Chondrocyte (in vitro differentiated cells): ENCODE data around the gene NARF. TPM values are rescaled to one million over a fixed set of nuclear protein-coding genes. Genes with fewer than 3 reads are reported as not detected.
A peak's percentile ranks its signal among the peaks of the same experiment; 100 is the strongest.

Source experiments
- DNase-seq: peaks from one replicate; pipeline ENCODE4 v3.0.0; 2021; ENCODE audit warnings: mixed read lengths, low spot score
- H3K27ac Mint-ChIP-seq: one replicate; pipeline ENCODE4 v1.8.0; 2021; ENCODE audit warnings: mild to moderate bottlenecking, moderate library complexity, mixed read lengths; ENCODE audit not compliant: unreplicated experiment
- H3K27me3 Mint-ChIP-seq: 2 replicates; pipeline ENCODE4 v1.8.0; 2021; ENCODE audit warnings: low read depth, mixed read lengths
- H3K36me3 Mint-ChIP-seq: 2 replicates; pipeline ENCODE4 v1.8.0; 2021; ENCODE audit warnings: low read depth, mixed read lengths
- H3K4me1 Mint-ChIP-seq: 2 replicates; pipeline ENCODE4 v1.8.0; 2021; ENCODE audit warnings: low read depth, mild to moderate bottlenecking, mixed read lengths
- H3K4me3 Mint-ChIP-seq: one replicate; pipeline ENCODE4 v1.8.0; 2021; ENCODE audit warnings: mild to moderate bottlenecking, moderate library complexity, mixed read lengths; ENCODE audit not compliant: unreplicated experiment
- H3K9me3 Mint-ChIP-seq: 2 replicates; pipeline ENCODE4 v1.8.0; 2021; ENCODE audit warnings: low read depth, mixed read lengths
- total RNA-seq: library from RNA; stranded (reverse); gene quantifications from 3 replicates; pipeline ENCODE4 v1.2.1, GENCODE V29; 2021
- TF ChIP-seq, protein P1 (sequence below): fragments of 200-600 bp; sonication (generic); IDR thresholded peaks from 2 replicates; pipeline ENCODE4 v1.5.0; 2021; ENCODE audit warnings: antibody characterized with exemption, mild to moderate bottlenecking, moderate library complexity

NARF gene
- total RNA-seq, 1 donor from 2014 or later, result 68.9 TPM

DNA sequence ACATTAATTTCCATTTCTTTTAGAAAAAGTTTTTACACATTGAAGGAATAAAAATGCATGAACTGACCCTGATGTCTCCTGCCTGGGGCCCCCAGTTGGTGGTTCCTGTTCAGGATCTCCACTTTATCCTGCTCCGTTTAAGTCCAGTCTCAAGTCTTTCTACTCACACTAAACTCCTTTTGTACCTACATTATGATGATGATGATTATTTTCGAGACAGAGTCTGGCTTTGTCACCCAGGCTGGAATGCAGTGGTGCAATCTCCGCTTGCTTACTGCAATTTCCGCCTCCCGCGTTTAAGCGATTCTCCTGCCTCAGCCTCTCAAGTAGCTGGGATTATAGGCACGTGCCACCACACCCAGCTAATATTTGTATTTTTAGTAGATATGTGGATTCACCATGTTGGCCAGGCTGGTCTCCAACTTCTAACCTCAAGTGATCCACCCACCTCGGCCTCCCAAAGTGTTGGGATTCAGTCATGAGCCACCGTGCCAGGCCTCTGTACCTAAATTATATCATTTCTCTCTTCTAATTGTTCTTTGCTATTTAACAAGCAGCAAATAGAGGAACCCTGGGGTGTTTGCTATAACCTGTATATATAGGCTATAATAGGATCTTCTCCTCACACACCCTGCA is 58.8 kb downstream of the NARF start:
- no peaks in the 10 kb centered on the region for H3K36me3 Mint-ChIP-seq
- peaks cover 18% of the 10 kb centered on the region for H3K4me1 Mint-ChIP-seq
- TF ChIP-seq, protein P1, sequence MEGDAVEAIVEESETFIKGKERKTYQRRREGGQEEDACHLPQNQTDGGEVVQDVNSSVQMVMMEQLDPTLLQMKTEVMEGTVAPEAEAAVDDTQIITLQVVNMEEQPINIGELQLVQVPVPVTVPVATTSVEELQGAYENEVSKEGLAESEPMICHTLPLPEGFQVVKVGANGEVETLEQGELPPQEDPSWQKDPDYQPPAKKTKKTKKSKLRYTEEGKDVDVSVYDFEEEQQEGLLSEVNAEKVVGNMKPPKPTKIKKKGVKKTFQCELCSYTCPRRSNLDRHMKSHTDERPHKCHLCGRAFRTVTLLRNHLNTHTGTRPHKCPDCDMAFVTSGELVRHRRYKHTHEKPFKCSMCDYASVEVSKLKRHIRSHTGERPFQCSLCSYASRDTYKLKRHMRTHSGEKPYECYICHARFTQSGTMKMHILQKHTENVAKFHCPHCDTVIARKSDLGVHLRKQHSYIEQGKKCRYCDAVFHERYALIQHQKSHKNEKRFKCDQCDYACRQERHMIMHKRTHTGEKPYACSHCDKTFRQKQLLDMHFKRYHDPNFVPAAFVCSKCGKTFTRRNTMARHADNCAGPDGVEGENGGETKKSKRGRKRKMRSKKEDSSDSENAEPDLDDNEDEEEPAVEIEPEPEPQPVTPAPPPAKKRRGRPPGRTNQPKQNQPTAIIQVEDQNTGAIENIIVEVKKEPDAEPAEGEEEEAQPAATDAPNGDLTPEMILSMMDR, result no peak
- no peak overlapping the region for H3K27ac Mint-ChIP-seq
- DNase-seq, result no peak
- H3K4me3 Mint-ChIP-seq, result no peak overlapping the region
- H3K27me3 Mint-ChIP-seq, result no peaks in the 10 kb centered on the region
- peaks cover 3% of the 10 kb centered on the region for H3K9me3 Mint-ChIP-seq

DNA sequence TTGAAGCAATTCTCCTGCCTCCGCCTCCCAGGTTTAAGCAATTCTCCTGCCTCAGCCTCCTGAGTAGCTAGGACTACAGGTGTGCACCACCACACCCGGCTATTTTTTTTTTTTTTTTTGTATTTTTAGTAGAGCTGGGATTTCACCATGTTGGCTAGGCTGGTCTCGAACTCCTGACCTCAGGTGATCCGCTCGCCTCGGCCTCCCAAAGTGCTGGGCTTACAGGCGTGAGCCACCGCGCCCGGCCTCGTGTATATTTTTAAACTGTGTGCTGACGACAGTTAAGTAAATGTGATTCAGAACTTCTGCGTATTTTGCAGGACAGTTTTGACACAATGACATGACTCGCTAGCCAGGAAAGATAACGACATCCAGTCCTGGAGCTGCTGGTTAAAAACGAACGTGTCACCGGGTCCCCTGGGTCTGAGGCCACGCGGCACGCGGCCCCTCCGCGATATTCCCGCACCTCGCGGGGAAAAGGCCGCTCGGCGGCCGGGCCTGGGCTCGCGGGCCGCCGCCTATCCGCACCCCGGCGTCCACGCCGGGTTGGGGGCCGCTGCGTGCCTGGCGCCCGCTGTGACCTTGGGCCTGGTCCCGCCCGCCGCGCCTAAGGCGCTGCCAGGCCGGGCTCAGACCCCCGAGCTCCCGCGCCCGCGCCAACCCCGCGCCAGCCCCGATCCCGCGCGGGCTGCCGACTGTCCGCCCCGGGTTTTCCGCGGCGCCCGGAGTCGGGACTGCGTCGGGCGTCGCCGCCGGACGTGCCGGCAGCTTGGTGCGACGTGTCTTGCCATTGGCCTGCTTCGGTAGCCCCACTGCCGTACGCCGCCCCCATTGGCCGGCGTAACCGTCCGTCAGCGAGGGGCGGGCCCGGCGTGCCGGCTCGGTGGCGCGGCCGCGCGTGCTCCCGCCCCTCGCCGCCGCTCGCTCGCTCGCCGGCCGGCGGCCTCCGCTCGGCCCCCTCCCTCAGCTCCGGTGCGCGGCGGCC is 60.6 kb downstream of the NARF start, which contains the start of gene FOXK2:
Gene FOXK2 (plus strand): TSS at position 907 of the 985 bp plus-strand sequence. CDS start 157 bp downstream, outside the sequence.
- Mint-ChIP-seq H3K27me3 (no peaks in the 10 kb centered on the region), H3K4me3 (peak within 1 kb of the TSS; percentile 84), H3K27ac (peak within 1 kb of the TSS; percentile 94), H3K36me3 (no peaks in the 10 kb centered on the region), H3K4me1 (peaks cover 27% of the 10 kb centered on the region), H3K9me3 (peaks cover 3% of the 10 kb centered on the region)
- DNase-seq, result peak; percentile 98
- TF ChIP-seq, protein P1, result no peak

DNA sequence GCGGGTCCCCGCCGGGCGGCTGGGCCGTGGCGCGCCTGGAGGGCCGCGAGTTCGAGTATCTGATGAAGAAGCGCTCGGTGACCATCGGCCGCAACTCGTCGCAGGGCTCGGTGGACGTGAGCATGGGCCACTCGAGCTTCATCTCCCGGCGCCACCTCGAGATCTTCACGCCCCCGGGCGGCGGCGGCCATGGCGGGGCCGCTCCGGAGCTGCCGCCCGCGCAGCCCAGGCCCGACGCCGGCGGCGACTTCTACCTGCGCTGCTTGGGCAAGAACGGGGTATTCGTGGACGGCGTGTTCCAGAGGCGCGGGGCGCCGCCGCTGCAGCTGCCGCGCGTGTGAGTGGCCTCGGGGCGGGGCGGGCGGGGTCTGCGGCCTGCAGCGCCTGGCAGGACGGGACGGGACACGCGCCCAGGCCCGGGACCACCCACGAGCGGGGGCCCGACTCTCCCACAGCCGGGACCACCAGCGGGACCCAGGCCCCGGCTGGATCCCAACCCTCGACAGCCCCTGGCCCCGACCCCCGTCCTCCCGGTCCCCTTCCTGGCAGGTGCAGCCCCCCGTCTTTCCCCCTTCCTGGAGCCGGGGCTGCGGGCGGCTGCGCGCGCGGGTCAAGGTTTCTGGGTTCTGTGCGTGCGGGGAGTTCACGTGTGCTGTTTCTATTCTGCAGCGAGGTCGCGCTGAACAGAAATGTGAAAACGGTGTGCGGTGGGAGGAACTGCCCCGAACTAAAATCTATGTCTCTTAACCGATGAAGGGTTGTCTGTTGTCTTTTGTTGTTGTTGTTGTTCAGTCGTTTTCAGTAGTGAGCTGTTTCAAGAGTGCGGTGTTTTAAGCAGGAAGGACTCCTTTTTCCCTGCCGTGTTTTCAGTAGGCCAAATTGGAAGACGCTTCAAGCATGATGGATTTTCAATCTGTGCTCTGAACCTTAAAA is 61.7 kb downstream of the NARF start:
- Mint-ChIP-seq H3K27me3 (no peaks in the 10 kb centered on the region), H3K4me1 (peaks cover 33% of the 10 kb centered on the region), H3K27ac (peak overlapping the region; percentile 94), H3K36me3 (no peaks in the 10 kb centered on the region), H3K4me3 (peak overlapping the region; percentile 84), H3K9me3 (no peaks in the 10 kb centered on the region)
- no peak for DNase-seq
- TF ChIP-seq, protein P1, result no peak

DNA sequence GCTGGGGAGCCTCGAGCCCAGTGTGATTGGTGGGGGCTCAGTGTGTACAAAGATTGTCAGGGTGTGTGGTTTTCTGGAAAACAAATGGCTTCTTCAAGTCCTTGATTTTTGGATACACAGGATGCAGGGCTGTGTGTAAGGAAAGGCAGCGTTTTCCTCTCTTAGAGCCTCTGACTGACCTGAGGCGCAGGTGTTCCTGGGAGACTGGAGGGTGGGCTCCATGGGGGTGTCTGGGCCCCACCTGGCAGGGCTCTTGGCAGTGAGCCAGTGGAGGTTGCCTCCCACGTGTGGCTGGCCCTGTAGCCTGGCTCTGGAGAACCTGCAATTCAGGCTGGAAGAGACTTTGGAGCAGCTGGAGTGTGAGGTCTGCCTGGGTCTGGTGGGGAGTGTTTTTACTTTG is 66.0 kb downstream of the NARF start:
- H3K36me3 Mint-ChIP-seq, result no peaks in the 10 kb centered on the region
- no peak overlapping the region for H3K4me3 Mint-ChIP-seq
- H3K27ac Mint-ChIP-seq, result peak overlapping the region; percentile 77
- TF ChIP-seq, protein P1, result no peak
- DNase-seq, result no peak
- peaks cover 55% of the 10 kb centered on the region for H3K4me1 Mint-ChIP-seq
- no peaks in the 10 kb centered on the region for H3K27me3 Mint-ChIP-seq
- no peaks in the 10 kb centered on the region for H3K9me3 Mint-ChIP-seq
